Measurements from ENCODE around the gene HDAC11. TPM values are rescaled to one million over a fixed set of nuclear protein-coding genes. Genes with fewer than 3 reads are reported as not detected.

Gene HDAC11
- total and polyA plus RNA-seq, 10 of the 15 experiments (the other 5 are each of a cell fraction or from before 2014, with no cell fraction given): 0.04 to 0.76 (median 0.22) TPM; not detected in 1

DNA sequence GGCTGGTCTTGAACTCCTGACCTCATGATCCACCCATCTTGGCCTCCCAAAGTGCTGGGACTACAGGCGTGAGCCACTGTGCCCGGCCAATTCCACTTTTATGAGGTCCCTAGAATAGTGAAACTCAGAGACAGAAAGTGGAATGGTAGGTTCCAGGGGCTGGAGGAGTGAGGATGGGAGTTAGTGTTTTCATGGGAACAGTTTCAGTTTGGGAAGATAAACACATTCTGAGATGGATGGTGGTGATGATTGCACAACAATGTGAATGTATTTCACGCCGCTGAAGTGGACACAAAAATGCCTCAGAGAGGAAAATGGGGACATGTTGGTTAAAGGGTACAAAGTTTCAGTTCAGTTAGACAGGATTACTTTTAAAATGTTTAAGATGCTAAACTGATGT, 22.5 kb upstream of the HDAC11 start:
- FAIRE-seq (no peak), DNase-seq (ENCODE audit: low read depth, low spot score) (no peak), ATAC-seq (no peak)
- Histone ChIP-seq H3K4me2 (ENCODE audit: control insufficient read depth, insufficient read depth) (no peak overlapping the region), H3K27ac (ENCODE audit: control insufficient read depth, insufficient read depth) (no peak overlapping the region), H3K36me3 (ENCODE audit: control insufficient read depth in 2 of 2, insufficient read depth in 2 of 2, low read length in 1 of 2) (no peaks in the 10 kb centered on the region), H3K9ac (ENCODE audit: control insufficient read depth, insufficient read depth, low read length) (no peak overlapping the region), H4K20me1 (ENCODE audit: control insufficient read depth, insufficient read depth) (no peaks in the 10 kb centered on the region), H3K4me1 (ENCODE audit: control insufficient read depth, insufficient read depth, low read length) (no peaks in the 10 kb centered on the region; the same call in 1 of the 2 replicates), H3K9me3 (replicated peaks; ENCODE audit: control insufficient read depth, insufficient read depth, low read length) (no peaks in the 10 kb centered on the region), H3K4me3 (no peak overlapping the region), H3K27me3 (replicated peaks in 1 of 2; ENCODE audit: control insufficient read depth in 2 of 2, insufficient read depth in 2 of 2, low read length in 1 of 2) (no peaks in the 10 kb centered on the region; a peak in 1 of 4 replicates), H3K79me2 (ENCODE audit: control insufficient read depth, insufficient read depth, low read length) (no peaks in the 10 kb centered on the region), H2AFZ (ENCODE audit: control insufficient read depth, low read depth, low read length) (no peak overlapping the region)
- CTCF ChIA-PET: interaction anchor here (1.6 kb wide), 1 partner anchor 366 kb away, joined by 11 read pairs; no protein-coding TSS in a partner anchor
- no TSS peak for BruUV-seq (replicated peaks)
- SMC1A ChIA-PET (ENCODE audit: uncharacterized antibody, unreplicated experiment): interaction anchor here (6.3 kb wide), 1 partner anchor 366 kb away, joined by 86 read pairs; no protein-coding TSS in a partner anchor
- TF ChIP-seq, protein P1, sequence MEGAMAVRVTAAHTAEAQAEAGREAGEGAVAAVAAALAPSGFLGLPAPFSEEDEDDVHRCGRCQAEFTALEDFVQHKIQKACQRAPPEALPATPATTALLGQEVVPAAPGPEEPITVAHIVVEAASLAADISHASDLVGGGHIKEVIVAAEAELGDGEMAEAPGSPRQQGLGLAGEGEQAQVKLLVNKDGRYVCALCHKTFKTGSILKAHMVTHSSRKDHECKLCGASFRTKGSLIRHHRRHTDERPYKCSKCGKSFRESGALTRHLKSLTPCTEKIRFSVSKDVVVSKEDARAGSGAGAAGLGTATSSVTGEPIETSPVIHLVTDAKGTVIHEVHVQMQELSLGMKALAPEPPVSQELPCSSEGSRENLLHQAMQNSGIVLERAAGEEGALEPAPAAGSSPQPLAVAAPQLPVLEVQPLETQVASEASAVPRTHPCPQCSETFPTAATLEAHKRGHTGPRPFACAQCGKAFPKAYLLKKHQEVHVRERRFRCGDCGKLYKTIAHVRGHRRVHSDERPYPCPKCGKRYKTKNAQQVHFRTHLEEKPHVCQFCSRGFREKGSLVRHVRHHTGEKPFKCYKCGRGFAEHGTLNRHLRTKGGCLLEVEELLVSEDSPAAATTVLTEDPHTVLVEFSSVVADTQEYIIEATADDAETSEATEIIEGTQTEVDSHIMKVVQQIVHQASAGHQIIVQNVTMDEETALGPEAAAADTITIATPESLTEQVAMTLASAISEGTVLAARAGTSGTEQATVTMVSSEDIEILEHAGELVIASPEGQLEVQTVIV (IDR thresholded peaks at IDR 0.05; ENCODE audit: borderline replicate concordance, partially characterized antibody): no peak
- TF ChIP-seq ZNF24 (IDR thresholded peaks at IDR 0.05) (no peak), KAT2A (conservative IDR thresholded peaks at IDR 0.05; ENCODE audit: control insufficient read depth, low read depth, low read length) (no peak), ZNF207 (IDR thresholded peaks at IDR 0.05; ENCODE audit: borderline replicate concordance) (no peak), WRNIP1 (IDR thresholded peaks at IDR 0.05; ENCODE audit: borderline replicate concordance, low read depth, low read length) (no peak)
- in situ Hi-C loops (cut with MboI): no loop called here
- POLR2A ChIA-PET: no interaction called here
- 73% methylated on average over 4 of the region's 4 CpGs for WGBS (ENCODE audit: insufficient coverage, insufficient replicate concordance, low lambda C conversion rate, missing lambda C conversion rate)
- RAD21 ChIA-PET (ENCODE audit: unreplicated experiment): no interaction called here
- intact Hi-C loops (cut with micrococcal nuclease; ENCODE audit: unreplicated experiment): loop anchor here (10.0 kb wide), 2 partner anchors 223 to 443 kb away; no protein-coding TSS in a partner anchor
